ENCODE data around the gene AGMO.

Gene AGMO
- long read RNA-seq, donor 1: 0 reads
- long read RNA-seq, donor 2: 0 reads
- long read RNA-seq, donor 3: 0 reads
- long read RNA-seq, donor 4: 0 reads
- long read RNA-seq, donor 5, partial matches to known transcripts: 0 of 1 reads
- long read RNA-seq, donor 5, other reads (novel, unspliced or antisense): 0 of 1 reads
- long read RNA-seq, donor 6: 0 reads
- long read RNA-seq, donor 7: 0 reads
- long read RNA-seq, donor 8: 0 reads

DNA sequence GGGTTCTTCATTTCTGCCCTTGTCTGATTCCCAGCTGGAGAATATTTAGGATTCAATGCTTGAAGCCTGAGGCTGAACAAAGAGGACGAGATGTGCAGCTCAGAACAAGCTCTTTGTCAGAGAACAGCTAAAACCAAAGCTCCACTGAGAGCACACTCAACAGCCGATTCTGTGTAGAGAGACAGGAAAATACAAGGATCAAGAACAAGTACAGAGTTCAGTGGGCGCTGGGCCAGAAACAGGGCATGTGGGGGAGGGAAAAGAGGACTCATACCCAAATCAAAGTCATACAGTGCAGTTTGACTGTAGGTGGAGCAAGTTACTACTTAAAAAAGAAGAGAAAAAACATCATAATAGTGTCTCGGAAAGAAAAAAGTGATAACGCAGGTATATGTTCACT, at the start of gene AGMO:
Gene AGMO (minus strand): TSS at position 181 of the 400 bp plus-strand sequence.
- DNase-seq: no peak

DNA sequence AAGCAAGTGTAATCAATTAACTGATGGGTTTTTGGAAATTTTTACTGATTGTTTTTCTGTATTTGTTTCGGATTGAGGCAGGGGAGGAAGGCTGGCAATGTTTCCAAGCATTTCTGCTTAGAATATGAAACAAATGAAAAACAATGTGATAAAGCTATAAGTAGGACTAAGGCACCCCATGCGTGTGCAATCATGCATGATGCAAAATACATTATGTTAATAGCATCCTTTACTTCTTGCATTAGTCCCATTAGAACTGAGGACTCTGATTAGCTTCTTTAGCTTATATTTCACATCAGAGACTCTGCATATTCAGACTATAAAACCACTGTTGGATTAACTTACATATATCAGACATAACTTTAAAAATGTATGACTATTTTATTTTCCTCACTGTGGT, 48.7 kb upstream of the AGMO start:
- no peak for DNase-seq

DNA sequence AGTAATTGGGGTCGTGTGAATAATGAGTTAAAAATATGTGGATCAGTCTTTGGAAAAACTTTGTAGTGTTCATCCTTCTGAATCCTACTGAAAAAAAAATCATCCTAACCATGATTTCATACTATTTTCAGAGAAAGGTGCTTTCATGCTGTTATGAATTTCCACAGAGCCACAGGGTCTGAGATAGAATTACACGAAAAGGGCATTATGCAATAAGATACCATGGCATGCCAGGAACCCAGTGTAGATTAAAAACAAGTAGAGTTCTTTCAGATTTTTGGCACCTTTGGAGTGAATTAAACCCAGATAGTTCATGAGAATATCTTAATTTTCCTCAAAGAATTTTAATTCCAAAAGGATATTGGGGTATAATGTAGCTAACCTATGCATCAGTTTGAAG, 47.5 kb upstream of the AGMO start:
- DNase-seq: no peak

DNA sequence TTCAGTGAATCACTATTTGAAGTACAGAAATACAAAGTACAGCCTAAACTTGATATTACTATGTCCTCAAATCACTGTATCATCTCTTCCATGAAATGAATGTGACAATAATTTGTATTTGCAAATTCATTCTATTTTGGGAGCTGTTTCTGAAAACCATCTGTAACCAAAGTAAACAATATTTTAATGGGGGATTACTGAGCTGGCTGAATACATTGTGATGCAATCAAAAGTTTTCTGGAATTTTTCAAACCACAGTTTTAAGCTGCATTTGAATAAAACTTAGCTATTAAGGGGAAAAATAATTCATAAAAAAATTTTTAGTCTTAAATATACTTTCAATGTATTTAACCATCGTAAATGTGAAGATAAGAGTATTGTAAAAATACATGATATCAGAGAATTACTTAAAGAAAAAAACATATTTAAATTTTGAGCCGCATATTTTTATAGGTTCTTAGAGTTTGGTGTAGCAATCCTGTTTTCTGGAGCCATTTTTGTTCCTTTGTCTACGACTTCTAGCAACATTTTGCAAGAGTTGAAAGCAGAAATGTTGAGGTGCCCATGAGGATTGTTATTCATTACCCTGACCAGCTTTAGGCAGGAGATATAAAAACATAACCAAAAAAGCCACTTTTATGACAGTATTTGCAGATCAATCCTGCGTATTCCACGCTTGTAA, 45.9 kb upstream of the AGMO start:
- no peak for DNase-seq

DNA sequence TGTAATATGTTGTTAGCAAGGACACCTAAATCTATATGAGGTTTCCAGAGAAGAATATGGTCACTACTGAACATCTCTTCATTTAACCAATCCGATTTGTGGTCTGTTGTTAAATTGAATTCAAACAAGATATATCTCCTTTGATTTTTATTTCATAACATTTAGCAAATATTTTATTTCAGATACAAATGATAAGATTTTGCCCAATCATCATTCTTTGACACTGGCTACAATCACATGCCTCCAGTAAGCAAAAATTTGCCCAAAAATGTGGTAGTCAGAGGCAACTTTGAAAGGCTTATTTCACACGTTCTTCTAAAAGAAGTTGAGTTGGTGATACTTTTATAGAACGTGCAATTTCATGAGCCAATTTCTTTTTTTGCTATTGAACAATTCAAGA, 44.7 kb upstream of the AGMO start:
- DNase-seq: no peak

GRCh38 chr7:15604166-15604565, 42.4 kb upstream of the AGMO start:
- no peak for DNase-seq

DNA sequence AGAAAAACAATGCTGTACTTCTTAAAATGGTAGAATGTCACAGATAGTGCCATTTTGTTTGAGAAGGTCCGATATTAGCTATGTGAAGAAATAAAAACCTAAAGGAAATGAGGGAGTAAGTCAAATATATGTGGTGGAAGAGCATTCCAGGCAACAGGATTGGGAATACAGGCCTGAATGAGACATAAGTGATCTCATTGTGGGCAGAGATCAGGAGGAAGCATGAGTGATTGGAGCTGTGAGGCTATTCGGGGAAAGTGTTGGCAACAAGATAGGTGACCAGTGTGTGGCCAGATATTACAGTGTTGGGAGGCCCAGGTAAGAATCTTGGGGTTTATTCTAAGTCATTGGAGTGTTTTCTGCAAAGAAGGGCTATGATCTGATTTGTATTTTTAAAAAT, 41.3 kb upstream of the AGMO start:
- no peak for DNase-seq

DNA sequence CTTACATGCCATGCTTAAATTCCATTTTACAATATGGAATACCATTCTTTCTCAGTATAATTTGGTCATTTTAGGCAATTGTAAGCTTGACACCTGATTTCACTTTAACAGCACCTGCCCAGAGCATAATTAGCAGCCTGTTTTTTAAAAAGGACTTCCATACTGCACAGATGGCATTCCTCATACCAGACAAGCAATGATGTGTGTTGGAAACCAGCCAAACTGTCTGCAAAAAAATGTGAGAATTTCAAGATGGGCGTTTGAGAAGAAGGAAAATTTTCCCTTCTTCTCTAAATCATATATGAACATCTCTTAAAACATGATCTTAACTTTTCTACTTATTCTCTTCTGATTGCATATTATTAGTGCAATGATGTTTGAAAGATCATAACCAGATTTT, 40.4 kb upstream of the AGMO start:
- DNase-seq: no peak

DNA sequence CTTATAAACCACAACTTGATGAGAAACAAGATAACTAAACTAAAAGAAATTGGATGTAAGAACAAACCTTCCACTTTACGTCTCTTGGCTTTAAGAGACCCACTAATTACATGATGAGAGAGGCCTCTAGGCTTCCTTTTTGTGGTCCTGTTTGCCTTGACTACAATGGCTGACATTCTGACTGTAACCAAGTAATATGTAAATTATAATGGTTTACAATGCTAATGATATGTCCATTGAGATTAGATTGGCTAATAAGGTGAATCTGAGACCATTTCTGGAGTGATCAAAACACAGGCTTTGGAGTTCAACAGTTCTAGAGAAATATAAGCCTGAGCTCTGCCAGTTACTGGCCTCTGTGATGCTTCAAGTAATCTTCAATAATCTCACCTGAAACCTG, 39.4 kb upstream of the AGMO start:
- no peak for DNase-seq

GRCh38 chr7:15600298-15600697, 38.5 kb upstream of the AGMO start:
- no peak for DNase-seq

GRCh38 chr7:15594461-15594860, 32.6 kb upstream of the AGMO start:
- DNase-seq: no peak

DNA sequence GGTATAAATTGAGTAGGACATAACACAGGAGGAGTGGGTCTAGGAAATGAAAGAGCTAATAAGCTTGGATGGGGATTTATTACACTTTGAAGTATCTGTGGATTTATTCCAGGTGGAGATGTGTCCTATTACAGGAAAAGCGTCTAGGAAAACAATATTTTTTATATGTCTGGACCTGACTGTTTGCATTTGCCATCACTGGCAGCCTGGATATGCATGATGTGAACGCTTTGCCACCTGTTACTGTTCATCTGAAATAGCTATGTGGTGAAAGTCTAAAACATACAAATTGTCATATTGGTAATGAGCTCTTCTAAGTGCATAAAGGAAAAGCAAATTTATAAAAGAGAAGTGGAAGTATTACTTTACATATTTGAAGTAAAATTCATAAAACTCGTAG, 31.6 kb upstream of the AGMO start:
- DNase-seq: no peak

GRCh38 chr7:15586266-15586665, 24.5 kb upstream of the AGMO start:
- no peak for DNase-seq

DNA sequence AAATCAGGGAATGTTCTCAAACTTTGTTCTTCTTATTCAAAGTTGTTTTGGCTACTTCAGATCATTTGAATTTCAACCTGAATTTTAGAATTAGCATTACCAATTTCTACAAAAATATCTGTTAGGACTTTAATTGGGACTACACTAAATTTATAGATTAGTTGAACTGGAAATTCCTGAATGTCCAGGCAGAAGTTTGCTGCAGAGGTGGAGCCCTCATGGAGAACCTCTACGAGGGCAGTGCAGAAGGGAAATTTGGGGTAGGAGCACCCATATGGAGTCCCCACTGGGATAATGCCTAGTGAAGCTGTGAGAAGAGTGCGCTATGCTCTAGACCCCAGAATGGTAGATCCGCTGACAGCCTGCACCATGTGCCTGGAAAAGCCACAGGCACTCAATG, 22.8 kb upstream of the AGMO start:
- no peak for DNase-seq

GRCh38 chr7:15582773-15583172, 21.0 kb upstream of the AGMO start:
- DNase-seq: no peak

- DNase-seq: no peak
Observed at GRCh38 chr7:15581352-15581951, 19.6 kb upstream of the AGMO start.

GRCh38 chr7:15580604-15581351, 19.0 kb upstream of the AGMO start:
- no peak for DNase-seq

- no peak for DNase-seq
Observed at GRCh38 chr7:15577600-15577999, 15.8 kb upstream of the AGMO start.

GRCh38 chr7:15571301-15571878, 9.6 kb upstream of the AGMO start:
- DNase-seq: no peak

DNA sequence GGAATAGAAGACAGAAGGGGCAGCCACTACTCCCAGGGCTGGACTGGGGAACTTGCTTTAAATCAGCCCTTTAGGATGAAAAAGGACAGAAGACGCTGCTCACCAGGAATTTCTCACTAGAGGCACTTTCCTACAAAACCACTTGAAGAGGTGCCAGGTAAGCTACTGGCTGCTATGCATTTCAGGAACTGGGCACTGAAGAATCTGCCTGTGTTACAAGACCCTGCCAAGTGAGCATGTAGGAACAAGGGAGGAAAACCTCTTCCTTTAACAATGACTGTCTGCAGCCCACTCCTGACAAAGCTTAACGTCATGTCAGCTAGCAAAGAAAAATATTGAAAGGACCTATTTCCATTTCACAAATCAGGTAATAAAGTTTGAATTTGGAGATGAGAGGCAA, 5.8 kb upstream of the AGMO start:
- no peak for DNase-seq

GRCh38 chr7:15567036-15567435, 5.2 kb upstream of the AGMO start:
- DNase-seq: no peak

DNA sequence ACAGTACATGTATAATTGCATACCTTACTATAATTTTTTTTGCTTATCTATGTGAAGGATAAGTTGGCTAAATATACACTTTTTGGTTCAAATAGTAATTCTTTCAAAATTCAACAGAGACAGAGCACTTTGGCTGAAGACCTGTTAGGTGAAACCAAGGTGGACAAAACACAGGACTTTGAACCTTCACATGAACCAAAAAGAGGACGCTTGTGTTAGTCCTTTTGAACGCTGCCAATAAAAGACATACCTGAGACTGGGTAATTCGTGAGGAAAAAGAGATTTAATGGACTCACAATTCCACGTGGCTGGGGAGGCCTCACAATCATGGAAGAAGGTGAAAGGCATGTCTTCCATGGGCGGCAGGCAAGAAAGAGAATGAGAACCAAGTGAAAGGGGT, 4.7 kb upstream of the AGMO start:
- DNase-seq: no peak

- no peak for DNase-seq
Observed at GRCh38 chr7:15560968-15561367, 847 bp downstream of the AGMO start.
